OCI-LY7 (cell line): Measurements from ENCODE around the gene EID3.

Experiments
- CTCF ChIP-seq: fragments of 200-600 bp; sonication (generic); conservative IDR thresholded peaks from 2 replicates; pipeline ENCODE4 v1.5.1; 2014; ENCODE audit warnings: mild to moderate bottlenecking, antibody characterized with exemption, low read length, moderate library complexity, mixed read lengths
- EZH2phosphoT487 ChIP-seq: fragments of 200-600 bp; sonication (generic); IDR thresholded peaks from 2 replicates; pipeline ENCODE4 v1.6.1; 2018; ENCODE audit warnings: low read depth, borderline replicate concordance, mild to moderate bottlenecking, mixed run types, antibody characterized with exemption, low read length, moderate library complexity, mixed read lengths

GRCh38 chr12:104280111-104280510 lies 23.4 kb upstream of the EID3 start:
- TF ChIP-seq CTCF, result no peak
- no peak for TF ChIP-seq EZH2phosphoT487
